K562 (cell line): ENCODE data around the gene SLC22A23. TPM values are rescaled to one million over a fixed set of nuclear protein-coding genes. Genes with fewer than 3 reads are reported as not detected.

ENCODE experiments used
- REST ChIP-seq, 2 experiments: fragments of 450-650 bp; formaldehyde crosslinking in 1 of 2; IDR thresholded peaks; 2 replicates each; pipeline versions ENCODE4 v1.4.0 to v1.6.1; 2014 to 2020; ENCODE audit warnings: mild to moderate bottlenecking in 2 of 2, borderline replicate concordance in 1 of 2, low read depth in 1 of 2
- STAG1 ChIP-seq: sonication (generic); formaldehyde crosslinking; IDR thresholded peaks from 2 replicates; pipeline ENCODE4 v1.5.0; 2020; ENCODE audit warnings: missing genetic modification reagents, borderline replicate concordance
- STAT5B ChIP-seq: fragments of 250-450 bp; sonication (Bioruptor Pico); IDR thresholded peaks from 2 replicates; pipeline ENCODE4 v1.8.0; 2021; ENCODE audit warnings: mild to moderate bottlenecking, inconsistent platforms
- TEAD2 ChIP-seq: fragments of 450-650 bp; IDR thresholded peaks from 2 replicates; pipeline ENCODE4 v1.6.1; 2016; ENCODE audit warnings: missing genetic modification characterization, control low read depth, missing compliant biosample characterization
- polyA plus RNA-seq, 8 experiments: library from polyadenylated mRNA; depleted of rRNA in 4 of 8; stranded (reverse) in 5 of 8; unstranded in 3 of 8; fragments of >200 nt; fragmentation: Nextera tagmentation in 2 of 8; fragmentation: Illumina TruSeq in 1 of 8; extraction: Ambion mirVana in 2 of 8; extraction: Trizol in 1 of 8; gene quantifications; 2 replicates each; pipeline versions ENCODE4 v1.2.1 to v1.2.3, GENCODE V29; 2011 to 2014; ENCODE audit warnings: inconsistent platforms in 1 of 8, missing spikeins in 1 of 8
- total RNA-seq, 7 experiments: library from RNA; depleted of rRNA in 6 of 7; stranded (reverse); fragments of >200 nt in 6 of 7; fragmentation: Illumina TruSeq in 2 of 7; extraction: Trizol in 2 of 7; gene quantifications; 2 replicates each; pipeline versions ENCODE4 v1.2.1 to v1.2.3, GENCODE V29; 2011 to 2021; ENCODE audit warnings: low replicate concordance in 1 of 7

The SLC22A23 gene
- total and polyA plus RNA-seq, 9 of the 15 experiments (the other 6 are each of a cell fraction or from before 2014, with no cell fraction given): 0.30 to 8.7 (median 2.5) TPM

- no peak for TF ChIP-seq REST (IDR thresholded peaks at IDR 0.05; ENCODE audit: borderline replicate concordance)
- no peak for TF ChIP-seq REST (CRISPR knock-in tag; IDR thresholded peaks at IDR 0.05; ENCODE audit: low read depth)
- no peak for TF ChIP-seq TEAD2 (tag)
- TF ChIP-seq STAG1 (CRISPR knock-in tag): no peak
- TF ChIP-seq STAT5B (CRISPR knock-in tag): no peak
Observed at GRCh38 chr6:3363296-3364025, 93.4 kb downstream of the SLC22A23 start (continued).
